Skeletal muscle satellite cell (primary cell): Measurements from ENCODE around the gene IP6K3.
A peak's percentile ranks its signal among the peaks of the same experiment; 100 is the strongest.

Experiments used
- H3K27me3 ChIP-seq: 2 replicates; pipeline ENCODE4 v1.7.0; 2013; ENCODE audit warnings: low read length; ENCODE audit not compliant: control insufficient read depth, insufficient read depth
- H3K36me3 ChIP-seq: 2 replicates; pipeline ENCODE4 v1.7.0; 2013; ENCODE audit warnings: mild to moderate bottlenecking, control low read depth, low read length; ENCODE audit not compliant: insufficient read depth
- H3K4me1 ChIP-seq: 2 replicates; pipeline ENCODE4 v1.7.0; 2013; ENCODE audit warnings: low read length; ENCODE audit not compliant: control insufficient read depth, insufficient read depth
- H3K4me2 ChIP-seq: 2 replicates; pipeline ENCODE4 v1.7.0; 2013; ENCODE audit warnings: mild to moderate bottlenecking, low read length
- H3K4me3 ChIP-seq: 2 replicates; pipeline ENCODE4 v1.7.0; 2013; ENCODE audit warnings: low read length
- H3K9ac ChIP-seq: 2 replicates; pipeline ENCODE4 v1.7.0; 2013; ENCODE audit warnings: mild to moderate bottlenecking, low read depth, low read length, moderate library complexity
- H3K9me3 ChIP-seq: replicated peaks from 2 replicates; pipeline ENCODE4 v1.7.0; 2013; ENCODE audit warnings: mild to moderate bottlenecking, control low read depth, low read length

The IP6K3 gene

DNA sequence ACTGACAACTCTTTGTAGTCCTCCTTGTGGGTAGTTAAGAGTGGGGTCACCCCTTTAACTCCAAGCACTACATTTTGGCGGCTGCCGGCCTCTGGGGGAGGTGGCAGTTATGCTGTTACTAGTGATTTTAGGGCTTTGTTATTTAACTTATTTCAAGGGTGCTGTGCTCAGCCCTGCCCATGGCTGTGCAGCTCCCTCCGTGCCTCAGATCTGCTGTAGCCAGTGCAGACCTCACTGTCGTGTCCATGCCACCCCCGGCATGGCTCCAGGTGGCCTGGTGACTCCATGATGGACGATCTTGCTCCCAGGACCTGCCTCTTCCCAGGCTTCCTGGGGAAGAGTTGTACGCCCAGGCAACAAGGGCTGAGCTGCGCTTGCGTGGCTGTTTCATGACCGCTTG lies 50.6 kb downstream of the IP6K3 start:
- H3K4me2 ChIP-seq, result no peak overlapping the region
- peak overlapping the region; percentile 71 for H3K9ac ChIP-seq
- peaks cover 61% of the 10 kb centered on the region for H3K4me1 ChIP-seq
- H3K36me3 ChIP-seq, result peaks cover 75% of the 10 kb centered on the region
- no peaks in the 10 kb centered on the region for H3K9me3 ChIP-seq
- no peak overlapping the region for H3K4me3 ChIP-seq
- H3K27me3 ChIP-seq, result no peaks in the 10 kb centered on the region

DNA sequence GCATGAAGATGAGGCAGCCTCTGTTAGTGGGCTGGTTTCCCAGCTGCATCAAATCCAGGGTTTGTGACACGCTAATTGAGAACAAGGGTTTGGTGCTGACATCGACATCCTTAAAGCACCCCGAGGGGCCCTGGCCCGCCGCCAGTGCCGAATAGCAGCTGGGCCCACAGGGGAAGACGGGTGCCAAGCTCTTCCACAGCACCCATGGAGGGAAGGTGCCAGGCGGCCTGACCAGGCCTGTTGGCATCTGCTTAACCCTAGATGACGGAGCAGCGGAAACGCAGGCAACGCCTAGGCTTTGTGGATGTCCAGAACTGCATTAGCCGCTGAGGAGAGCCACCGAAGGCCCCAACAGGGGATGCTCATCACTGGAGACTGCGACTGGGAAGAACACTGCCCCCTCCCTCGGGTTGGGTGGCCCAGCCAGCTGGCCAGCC lies 51.2 kb downstream of the IP6K3 start:
- H3K4me1 ChIP-seq, result peaks cover 61% of the 10 kb centered on the region
- peaks cover 78% of the 10 kb centered on the region for H3K36me3 ChIP-seq
- no peak overlapping the region for H3K4me2 ChIP-seq

DNA sequence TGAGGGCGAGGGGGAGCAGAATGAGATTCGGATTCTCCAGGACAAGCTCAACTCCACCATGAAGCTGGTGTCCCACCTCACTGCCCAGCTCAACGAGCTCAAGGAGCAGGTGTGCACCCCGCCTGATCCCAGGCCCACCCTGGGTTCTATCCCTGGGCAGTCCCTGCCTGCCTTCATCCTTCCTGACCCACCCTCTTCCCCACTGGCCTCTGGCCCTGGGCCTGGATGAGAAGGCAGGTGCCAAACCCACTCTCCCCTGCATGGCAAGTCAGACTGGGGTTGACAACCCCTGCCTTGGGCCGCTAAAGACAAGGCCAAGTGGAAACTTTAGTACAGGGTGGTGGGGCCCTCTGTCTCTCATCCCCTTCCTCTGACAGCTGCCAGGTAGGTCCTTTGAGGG lies 51.7 kb downstream of the IP6K3 start:
- peaks cover 83% of the 10 kb centered on the region for H3K36me3 ChIP-seq

More for the DNA sequence above, 51.2 kb downstream of the IP6K3 start:
- H3K9me3 ChIP-seq, result no peaks in the 10 kb centered on the region
- H3K27me3 ChIP-seq, result no peaks in the 10 kb centered on the region
- H3K9ac ChIP-seq, result peak overlapping the region; percentile 71
- H3K4me3 ChIP-seq, result no peak overlapping the region

DNA sequence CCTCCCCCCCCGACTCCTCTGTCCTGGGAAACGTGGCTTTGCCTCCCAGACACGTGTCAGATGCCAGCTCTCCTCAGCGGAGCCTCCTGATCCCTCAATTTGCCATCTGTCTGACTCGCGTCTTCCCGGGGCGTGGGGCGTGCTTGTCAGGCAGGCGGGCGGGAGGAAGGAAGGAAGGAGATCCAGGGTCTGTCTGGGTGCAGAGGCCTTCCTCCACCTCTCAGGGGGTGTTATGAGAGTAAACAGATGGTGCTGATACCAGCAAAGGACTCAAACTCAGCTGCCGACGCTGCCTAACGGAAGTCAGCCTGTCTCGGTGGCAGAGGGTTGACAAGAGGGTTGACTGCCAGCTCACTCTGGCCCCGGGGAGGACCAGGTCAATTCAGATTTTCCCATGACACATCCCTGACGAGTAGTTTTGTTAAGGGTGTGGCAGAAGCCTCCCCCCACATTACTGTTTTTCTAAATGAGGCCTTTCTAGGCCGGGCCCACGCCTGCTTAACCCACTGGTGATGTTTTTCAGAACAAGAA lies 52.2 kb downstream of the IP6K3 start:
- Histone ChIP-seq H3K9ac (peak overlapping the region; percentile 71), H3K36me3 (peaks cover 85% of the 10 kb centered on the region), H3K9me3 (no peaks in the 10 kb centered on the region), H3K4me3 (no peak overlapping the region), H3K4me2 (peak overlapping the region; percentile 15), H3K27me3 (no peaks in the 10 kb centered on the region), H3K4me1 (peaks cover 61% of the 10 kb centered on the region)

More for the DNA sequence above, 51.7 kb downstream of the IP6K3 start:
- H3K4me2 ChIP-seq, result peak overlapping the region; percentile 15
- H3K9ac ChIP-seq, result peak overlapping the region; percentile 71
- no peaks in the 10 kb centered on the region for H3K27me3 ChIP-seq
- H3K9me3 ChIP-seq, result no peaks in the 10 kb centered on the region
- no peak overlapping the region for H3K4me3 ChIP-seq
- peaks cover 61% of the 10 kb centered on the region for H3K4me1 ChIP-seq

DNA sequence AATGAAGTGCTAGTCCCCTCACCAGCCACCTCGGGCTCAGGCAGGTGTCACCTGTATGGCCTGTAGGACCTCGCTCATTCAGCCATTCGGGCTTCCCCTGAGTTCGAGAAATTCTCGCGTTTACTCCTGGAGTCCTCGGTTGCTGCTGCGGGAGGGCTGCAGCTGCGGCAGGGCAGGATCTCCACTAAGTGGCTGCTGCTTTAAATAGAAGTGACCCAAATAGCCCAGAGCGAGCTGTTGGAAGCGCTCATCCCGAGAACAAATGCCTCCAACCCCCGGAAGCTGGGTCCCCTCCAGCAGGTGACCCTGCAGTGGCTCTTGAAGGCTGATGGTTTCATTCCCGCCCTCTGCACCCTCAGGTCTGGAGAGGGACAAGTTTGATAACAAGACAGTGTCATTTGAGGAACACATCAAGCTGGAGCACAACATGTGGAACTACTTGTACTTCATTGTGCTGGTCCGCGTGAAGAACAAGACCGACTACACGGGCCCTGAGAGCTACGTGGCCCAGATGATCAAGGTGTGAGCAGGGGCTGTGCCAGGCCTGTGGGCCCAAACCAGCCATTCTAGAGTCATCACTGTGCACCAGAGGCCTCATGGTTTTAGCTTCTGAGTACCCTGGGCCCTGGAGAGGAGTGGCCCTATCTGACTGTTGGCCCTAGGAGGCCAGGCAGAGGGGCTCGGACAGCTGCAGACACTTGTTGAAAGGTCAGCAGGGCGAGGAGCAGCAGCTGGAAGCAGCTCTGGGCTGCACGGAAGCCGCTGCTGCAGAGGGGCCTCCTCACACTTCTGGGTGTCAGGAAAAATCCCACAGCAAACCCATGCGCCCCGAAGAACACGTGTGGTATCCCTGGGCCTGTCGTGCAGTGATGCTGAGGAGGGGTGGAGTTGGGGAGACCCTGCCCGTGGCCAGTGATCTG lies 53.3 kb downstream of the IP6K3 start:
- H3K36me3 ChIP-seq, result peaks cover 86% of the 10 kb centered on the region

DNA sequence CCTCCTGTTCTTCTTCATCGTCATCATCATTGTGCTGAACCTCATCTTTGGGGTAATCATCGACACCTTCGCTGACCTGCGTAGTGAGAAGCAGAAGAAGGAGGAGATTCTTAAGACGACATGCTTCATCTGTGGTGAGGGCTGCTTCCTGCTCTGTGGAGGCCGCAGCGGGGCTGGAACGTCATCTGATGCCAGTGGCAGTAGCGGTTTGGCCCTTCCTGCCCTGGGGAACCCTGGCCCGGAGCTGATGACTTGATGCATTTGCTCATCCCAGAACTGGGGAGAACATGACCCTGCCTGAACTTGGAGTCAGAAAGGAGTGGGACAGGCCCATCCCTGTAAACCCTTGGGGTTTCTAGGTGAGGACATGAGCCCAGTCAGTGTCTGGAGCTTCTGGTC lies 53.9 kb downstream of the IP6K3 start:
- H3K36me3 ChIP-seq, result peaks cover 82% of the 10 kb centered on the region

More for the DNA sequence above, 53.3 kb downstream of the IP6K3 start:
- H3K4me3 ChIP-seq, result no peak overlapping the region
- H3K4me1 ChIP-seq, result peaks cover 61% of the 10 kb centered on the region
- no peaks in the 10 kb centered on the region for H3K27me3 ChIP-seq
- no peaks in the 10 kb centered on the region for H3K9me3 ChIP-seq
- peak overlapping the region; percentile 15 for H3K4me2 ChIP-seq
- peak overlapping the region; percentile 71 for H3K9ac ChIP-seq

DNA sequence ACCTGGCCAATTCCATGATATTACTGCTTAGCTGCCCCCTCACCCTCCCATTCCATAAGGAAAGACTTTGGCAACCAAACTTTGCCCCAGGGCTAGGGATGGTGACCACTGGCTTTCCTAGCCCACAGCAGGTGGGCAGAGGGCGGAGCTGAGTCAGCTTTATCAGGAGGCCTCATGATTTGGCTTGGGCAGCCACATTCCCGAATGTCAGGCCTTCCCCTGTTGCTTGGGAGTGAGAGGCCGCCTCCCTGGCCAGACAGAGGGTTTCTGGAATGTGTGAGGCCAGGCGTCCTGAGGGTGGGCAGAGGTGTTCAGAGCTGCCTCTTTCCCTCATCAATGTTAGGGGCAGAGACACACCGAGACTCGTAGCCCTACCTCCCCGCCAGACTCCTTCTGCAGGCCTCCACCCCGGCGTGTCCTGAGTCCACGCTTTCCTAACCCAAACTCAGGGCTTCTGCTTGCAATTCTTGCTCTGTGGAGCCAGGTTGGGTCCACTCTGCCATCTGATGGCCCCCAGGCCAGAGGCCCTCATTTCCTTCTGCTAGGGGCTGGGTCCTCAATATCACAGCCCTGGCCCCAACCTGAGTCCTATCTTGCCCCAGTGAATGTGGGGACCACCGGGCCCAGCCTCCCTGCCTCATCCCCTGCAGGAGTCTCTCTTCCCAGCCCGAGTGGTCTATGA lies 54.5 kb downstream of the IP6K3 start:
- Histone ChIP-seq H3K4me3 (no peak overlapping the region), H3K36me3 (peaks cover 80% of the 10 kb centered on the region), H3K9ac (no peak overlapping the region), H3K4me1 (peaks cover 58% of the 10 kb centered on the region), H3K4me2 (no peak overlapping the region), H3K9me3 (no peaks in the 10 kb centered on the region), H3K27me3 (no peaks in the 10 kb centered on the region)

More for the DNA sequence above, 53.9 kb downstream of the IP6K3 start:
- no peak overlapping the region for H3K9ac ChIP-seq
- H3K4me2 ChIP-seq, result peak overlapping the region; percentile 10
- no peaks in the 10 kb centered on the region for H3K9me3 ChIP-seq
- H3K4me1 ChIP-seq, result peaks cover 61% of the 10 kb centered on the region
- H3K27me3 ChIP-seq, result no peaks in the 10 kb centered on the region
- no peak overlapping the region for H3K4me3 ChIP-seq

DNA sequence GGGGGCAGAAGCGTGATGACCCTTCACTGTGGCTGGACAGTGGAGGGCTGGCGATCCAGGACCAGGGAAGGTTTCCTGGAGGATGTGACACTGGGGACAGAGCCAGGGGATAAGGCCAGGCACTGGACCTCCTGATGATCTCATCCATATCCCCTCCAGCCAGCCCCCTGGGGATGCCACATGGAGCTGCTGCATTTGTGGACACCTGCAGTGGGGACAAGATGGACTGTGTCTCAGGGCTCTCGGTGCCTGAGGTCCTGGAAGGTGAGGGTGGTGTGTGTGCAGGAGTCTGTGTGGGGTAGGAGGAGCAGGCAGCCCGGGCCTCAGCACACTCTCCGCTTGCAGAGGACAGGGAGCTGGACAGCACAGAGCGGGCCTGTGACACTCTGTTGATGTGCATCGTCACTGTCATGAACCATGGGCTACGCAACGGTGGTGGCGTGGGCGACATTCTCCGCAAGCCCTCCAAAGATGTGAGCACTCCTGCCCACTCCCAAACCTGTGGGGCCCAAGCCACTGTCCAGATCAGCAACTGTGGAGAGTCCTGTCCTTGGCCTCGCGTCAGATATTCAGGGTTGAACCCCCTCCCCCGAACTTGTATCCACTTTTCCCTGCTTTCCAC lies 55.1 kb downstream of the IP6K3 start:
- Histone ChIP-seq H3K9me3 (no peaks in the 10 kb centered on the region), H3K4me1 (peaks cover 51% of the 10 kb centered on the region), H3K9ac (no peak overlapping the region), H3K27me3 (no peaks in the 10 kb centered on the region), H3K4me2 (no peak overlapping the region), H3K36me3 (peaks cover 82% of the 10 kb centered on the region), H3K4me3 (no peak overlapping the region)

DNA sequence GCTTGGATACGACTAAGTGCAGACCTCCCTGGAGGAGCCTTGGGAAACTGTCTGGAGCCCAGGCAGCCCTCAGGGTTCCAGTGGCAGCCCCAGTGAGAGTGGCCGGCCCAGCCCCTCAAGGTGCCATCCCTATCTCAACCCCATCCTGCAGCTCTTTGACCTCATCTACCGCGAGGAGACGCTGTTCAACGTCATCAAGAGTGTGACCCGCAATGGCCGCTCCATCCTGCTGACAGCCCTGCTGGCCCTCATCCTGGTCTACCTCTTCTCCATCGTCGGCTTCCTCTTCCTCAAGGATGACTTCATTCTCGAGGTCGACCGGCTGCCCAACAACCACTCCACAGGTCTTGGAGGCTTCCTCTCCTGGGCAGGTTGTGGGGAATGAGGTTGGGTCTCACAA lies 55.9 kb downstream of the IP6K3 start:
- Histone ChIP-seq H3K27me3 (no peaks in the 10 kb centered on the region), H3K4me2 (no peak overlapping the region), H3K4me1 (peaks cover 43% of the 10 kb centered on the region), H3K36me3 (peaks cover 82% of the 10 kb centered on the region), H3K9ac (no peak overlapping the region), H3K4me3 (no peak overlapping the region), H3K9me3 (no peaks in the 10 kb centered on the region)

DNA sequence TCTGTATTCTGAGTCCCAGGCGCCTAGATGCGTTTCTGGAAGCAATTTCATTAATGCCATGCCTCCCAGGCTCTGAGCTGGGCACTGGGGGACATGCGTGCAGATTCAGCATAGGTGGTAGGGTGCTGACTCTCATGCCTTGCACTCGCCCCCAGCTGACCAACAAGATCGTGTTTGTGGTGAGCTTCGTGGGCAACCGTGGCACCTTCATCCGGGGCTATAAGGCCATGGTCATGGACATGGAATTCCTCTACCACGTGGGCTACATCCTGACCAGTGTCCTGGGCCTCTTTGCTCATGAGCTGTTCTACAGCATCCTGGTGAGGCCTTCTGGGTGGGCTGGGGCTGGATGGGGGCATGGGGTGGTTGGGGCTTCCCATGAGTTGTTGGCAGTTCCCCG lies 56.8 kb downstream of the IP6K3 start:
- H3K27me3 ChIP-seq, result no peaks in the 10 kb centered on the region
- no peak overlapping the region for H3K4me3 ChIP-seq
- no peaks in the 10 kb centered on the region for H3K9me3 ChIP-seq
- peaks cover 82% of the 10 kb centered on the region for H3K36me3 ChIP-seq
- H3K4me1 ChIP-seq, result peaks cover 34% of the 10 kb centered on the region
- no peak overlapping the region for H3K4me2 ChIP-seq
- no peak overlapping the region for H3K9ac ChIP-seq

DNA sequence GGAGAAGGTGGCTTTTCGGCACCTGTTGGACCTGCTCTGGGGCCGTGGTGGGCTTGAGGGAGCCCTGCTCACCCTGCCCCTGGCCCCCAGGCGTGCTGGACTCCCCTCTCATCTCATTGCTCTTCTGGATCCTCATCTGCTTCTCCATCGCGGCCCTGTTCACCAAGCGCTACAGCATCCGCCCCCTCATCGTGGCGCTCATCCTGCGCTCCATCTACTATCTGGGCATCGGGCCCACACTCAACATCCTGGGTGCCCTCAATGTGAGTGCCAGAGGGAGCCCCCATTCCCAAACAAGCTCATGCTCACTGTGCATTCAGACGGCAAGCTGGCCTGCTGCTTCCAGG lies 57.6 kb downstream of the IP6K3 start:
- Histone ChIP-seq H3K27me3 (no peaks in the 10 kb centered on the region), H3K9me3 (no peaks in the 10 kb centered on the region), H3K9ac (no peak overlapping the region), H3K4me2 (no peak overlapping the region), H3K4me3 (no peak overlapping the region), H3K36me3 (peaks cover 88% of the 10 kb centered on the region), H3K4me1 (peaks cover 27% of the 10 kb centered on the region)
